Measurements from ENCODE around the gene BABAM2. TPM values are rescaled to one million over a fixed set of nuclear protein-coding genes. Genes with fewer than 3 reads are reported as not detected.

The BABAM2 gene
- polyA plus RNA-seq, 3 donors from 2014 or later = 52.4 to 89.2 (median 74.1) TPM

DNA sequence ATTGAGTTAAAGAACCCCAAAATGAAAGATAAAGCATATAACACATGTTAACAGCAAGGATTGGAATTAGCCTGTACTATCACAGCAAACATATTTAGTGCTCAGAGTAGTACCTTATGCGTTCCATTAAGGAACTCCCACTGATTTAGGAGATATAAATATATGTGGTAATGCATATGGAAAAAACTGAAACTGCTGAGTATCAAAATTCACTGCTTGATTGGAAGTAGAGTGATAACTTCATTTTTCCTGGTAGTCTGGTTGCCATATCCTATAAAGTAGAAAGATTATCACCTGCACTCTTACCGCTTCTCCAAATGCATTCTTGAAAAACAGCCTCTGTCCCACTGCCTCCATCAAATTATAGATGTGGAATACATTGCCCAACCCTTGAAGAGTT lies 407.0 kb downstream of the BABAM2 start:
- H3K9me3 Mint-ChIP-seq = no peaks in the 10 kb centered on the region
- no peak for DNase-seq
- H3K27ac Mint-ChIP-seq = peak overlapping the region in 1 of 6 donors; percentile 20
- H3K4me3 Mint-ChIP-seq = no peak overlapping the region
- peaks cover 4 to 11% (median 6%) of the 10 kb centered on the region in 3 donors for H3K36me3 Mint-ChIP-seq
- peaks cover 0 to 8% of the 10 kb centered on the region in 2 donors for H3K4me1 Mint-ChIP-seq
- H3K27me3 Mint-ChIP-seq (ENCODE audit: low read depth in 3 of 3) = peaks cover 0 to 2% (median 0%) of the 10 kb centered on the region in 3 donors

DNA sequence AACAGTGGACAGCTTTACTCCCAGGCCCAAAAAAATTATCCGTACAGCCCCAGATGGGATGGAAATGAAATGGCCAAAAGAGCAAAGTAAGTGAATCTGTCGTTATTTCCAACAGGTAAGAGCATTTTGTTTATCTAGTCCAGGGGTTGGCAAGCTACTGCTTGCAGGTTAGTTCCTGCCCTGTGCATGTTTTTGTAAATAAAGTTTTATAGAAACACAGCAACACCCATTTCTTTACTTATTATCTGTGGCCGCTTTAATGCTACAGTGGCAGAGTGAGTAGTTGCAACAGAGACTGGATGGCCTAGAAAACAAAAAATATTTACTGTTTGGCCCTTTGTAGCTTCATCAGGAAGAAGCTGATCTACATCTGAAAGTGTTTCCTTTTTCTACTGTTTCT lies 407.9 kb downstream of the BABAM2 start:
- H3K27me3 Mint-ChIP-seq (ENCODE audit: low read depth in 3 of 3) = peaks cover 0 to 2% (median 0%) of the 10 kb centered on the region in 3 donors
- H3K4me3 Mint-ChIP-seq = no peak overlapping the region
- H3K27ac Mint-ChIP-seq = peak overlapping the region in 3 of 6 donors; percentile 19 to 36 (median 20)
- H3K36me3 Mint-ChIP-seq = peaks cover 4 to 17% (median 14%) of the 10 kb centered on the region in 3 donors
- H3K4me1 Mint-ChIP-seq = peaks cover 0 to 8% of the 10 kb centered on the region in 2 donors
- no peak for DNase-seq
- no peaks in the 10 kb centered on the region for H3K9me3 Mint-ChIP-seq

DNA sequence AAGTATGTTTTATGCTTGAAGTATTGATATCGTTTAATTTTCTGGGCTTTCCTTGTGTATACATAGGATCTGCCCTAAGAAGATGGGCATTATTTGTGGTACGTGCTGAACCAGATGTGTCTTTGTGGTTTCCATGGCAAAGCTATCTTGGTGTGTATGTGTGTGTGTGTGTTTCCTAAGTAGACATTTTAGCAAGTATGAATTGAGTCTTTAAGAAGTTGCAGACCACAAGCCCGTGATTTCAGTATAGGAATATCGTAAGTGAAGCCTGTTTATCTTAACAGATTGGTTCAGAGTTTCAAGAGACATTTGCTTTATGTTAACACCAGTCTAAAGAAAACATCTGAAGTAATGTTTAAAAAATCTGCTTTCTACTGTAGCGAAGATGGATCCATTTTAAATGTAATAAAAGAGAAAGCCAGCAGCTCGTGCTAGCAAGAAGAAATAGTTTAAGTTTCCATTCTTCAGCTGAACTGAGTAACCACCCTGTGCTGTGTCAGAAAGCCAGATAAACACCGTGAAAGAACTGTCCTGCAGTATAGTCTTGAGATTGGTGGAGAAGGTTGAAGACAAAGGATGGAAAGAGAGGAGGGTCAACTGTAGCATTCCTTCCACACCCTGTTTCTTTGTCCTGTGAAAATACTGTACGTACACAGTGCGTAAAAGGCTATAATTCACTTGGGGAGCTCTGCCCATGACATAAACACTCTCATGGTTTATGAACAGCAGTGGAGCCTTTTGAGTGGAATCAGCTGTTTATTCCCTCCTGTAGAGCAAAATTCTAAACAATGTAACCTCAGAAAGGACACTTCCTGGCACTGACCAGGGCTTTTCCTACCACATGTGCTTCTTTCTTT lies 410.2 kb downstream of the BABAM2 start:
- peaks cover 11 to 26% (median 24%) of the 10 kb centered on the region in 3 donors for H3K36me3 Mint-ChIP-seq

DNA sequence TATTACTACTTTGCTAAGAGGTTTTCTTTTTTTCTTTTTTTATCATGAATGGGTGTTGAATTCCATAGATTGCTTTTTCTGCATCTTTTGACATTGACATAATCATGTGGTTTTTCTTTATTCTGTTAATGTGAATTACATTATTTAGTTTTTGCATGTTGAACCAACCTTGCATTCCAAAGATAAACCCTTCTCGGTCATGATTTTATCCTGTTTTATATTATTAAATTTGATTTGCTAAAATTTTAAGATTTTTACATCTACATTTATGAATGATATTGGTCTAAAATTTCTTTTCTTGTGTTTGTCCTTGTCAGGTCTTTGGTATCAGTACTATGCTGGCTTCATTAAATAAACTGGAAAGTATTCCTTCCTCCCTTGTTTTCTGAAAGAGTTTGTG lies 414.7 kb downstream of the BABAM2 start:
- Mint-ChIP-seq H3K9me3 (peaks cover 0 to 8% (median 4%) of the 10 kb centered on the region in 6 donors), H3K36me3 (peaks cover 15 to 42% (median 25%) of the 10 kb centered on the region in 3 donors), H3K4me3 (no peak overlapping the region), H3K27ac (no peak overlapping the region), H3K4me1 (peaks cover 0 to 6% of the 10 kb centered on the region in 2 donors), H3K27me3 (ENCODE audit: low read depth in 3 of 3) (peaks cover 0 to 2% (median 1%) of the 10 kb centered on the region in 3 donors)
- no peak for DNase-seq

More for the DNA sequence above, 410.2 kb downstream of the BABAM2 start:
- Mint-ChIP-seq H3K4me3 (no peak overlapping the region), H3K27me3 (ENCODE audit: low read depth in 3 of 3) (peaks cover 0 to 2% (median 1%) of the 10 kb centered on the region in 3 donors), H3K27ac (peak overlapping the region in 2 of 6 donors; percentile 39 to 59), H3K9me3 (peaks cover 0 to 8% (median 4%) of the 10 kb centered on the region in 6 donors), H3K4me1 (peaks cover 0 to 8% of the 10 kb centered on the region in 2 donors)
- no peak for DNase-seq

DNA sequence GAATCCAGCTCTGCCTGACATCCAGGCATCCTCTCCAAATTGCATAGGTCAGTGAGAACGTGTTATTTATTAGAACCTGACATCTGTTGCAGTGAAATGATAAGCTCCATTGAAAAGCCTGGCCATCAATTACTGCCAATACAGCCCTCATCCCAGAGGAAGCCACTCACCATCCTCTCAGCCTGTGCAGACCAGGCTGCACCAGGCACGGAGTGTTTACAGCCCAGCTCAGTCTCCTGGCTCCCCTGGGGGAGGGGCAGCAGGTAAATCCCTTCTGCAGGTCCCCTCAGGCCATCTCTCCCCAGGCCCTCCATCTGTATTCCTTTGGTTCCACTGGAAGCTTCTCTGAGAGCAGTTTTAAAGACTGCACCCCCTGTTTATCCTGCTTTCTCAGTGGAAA lies 419.6 kb downstream of the BABAM2 start:
- H3K27me3 Mint-ChIP-seq (ENCODE audit: low read depth in 3 of 3) = no peaks in the 10 kb centered on the region
- H3K27ac Mint-ChIP-seq = no peak overlapping the region
- no peak overlapping the region for H3K4me3 Mint-ChIP-seq

DNA sequence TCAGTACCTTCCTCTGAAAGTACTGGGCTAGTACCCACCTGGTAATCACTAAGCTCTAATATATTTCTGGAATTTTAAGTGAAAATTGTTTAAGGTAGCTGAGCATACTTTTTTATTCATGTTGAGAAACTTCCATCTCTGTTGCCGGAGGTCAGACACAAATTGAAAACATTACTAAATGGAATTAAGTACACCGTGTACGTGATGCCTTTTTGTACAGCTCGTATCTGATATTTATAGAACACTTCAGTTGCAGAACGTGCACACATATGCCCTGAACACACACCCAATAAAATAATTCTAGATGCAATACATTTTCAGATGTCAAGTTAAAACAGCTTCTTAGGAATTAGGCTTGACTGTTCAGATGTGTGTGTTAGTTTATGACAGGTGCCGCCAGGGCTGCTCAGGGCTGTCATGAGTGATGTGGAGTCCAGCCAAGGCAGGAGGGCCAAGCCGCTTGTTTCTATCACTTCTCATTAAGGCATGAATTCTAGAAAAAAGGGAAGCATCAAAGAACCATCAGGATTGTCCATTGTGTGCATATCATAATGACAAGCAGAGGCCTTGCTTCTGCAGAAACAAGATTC lies 421.2 kb downstream of the BABAM2 start:
- no peak overlapping the region for H3K4me3 Mint-ChIP-seq
- no peak overlapping the region for H3K27ac Mint-ChIP-seq
- H3K36me3 Mint-ChIP-seq = peaks cover 11 to 20% (median 18%) of the 10 kb centered on the region in 3 donors
- DNase-seq = no peak
- H3K27me3 Mint-ChIP-seq (ENCODE audit: low read depth in 3 of 3) = no peaks in the 10 kb centered on the region
- no peaks in the 10 kb centered on the region for H3K9me3 Mint-ChIP-seq
- no peaks in the 10 kb centered on the region for H3K4me1 Mint-ChIP-seq

More for the DNA sequence above, 419.6 kb downstream of the BABAM2 start:
- Mint-ChIP-seq H3K4me1 (no peaks in the 10 kb centered on the region), H3K36me3 (peaks cover 14 to 28% (median 22%) of the 10 kb centered on the region in 3 donors), H3K9me3 (peaks cover 0 to 6% (median 3%) of the 10 kb centered on the region in 6 donors)
- no peak for DNase-seq

DNA sequence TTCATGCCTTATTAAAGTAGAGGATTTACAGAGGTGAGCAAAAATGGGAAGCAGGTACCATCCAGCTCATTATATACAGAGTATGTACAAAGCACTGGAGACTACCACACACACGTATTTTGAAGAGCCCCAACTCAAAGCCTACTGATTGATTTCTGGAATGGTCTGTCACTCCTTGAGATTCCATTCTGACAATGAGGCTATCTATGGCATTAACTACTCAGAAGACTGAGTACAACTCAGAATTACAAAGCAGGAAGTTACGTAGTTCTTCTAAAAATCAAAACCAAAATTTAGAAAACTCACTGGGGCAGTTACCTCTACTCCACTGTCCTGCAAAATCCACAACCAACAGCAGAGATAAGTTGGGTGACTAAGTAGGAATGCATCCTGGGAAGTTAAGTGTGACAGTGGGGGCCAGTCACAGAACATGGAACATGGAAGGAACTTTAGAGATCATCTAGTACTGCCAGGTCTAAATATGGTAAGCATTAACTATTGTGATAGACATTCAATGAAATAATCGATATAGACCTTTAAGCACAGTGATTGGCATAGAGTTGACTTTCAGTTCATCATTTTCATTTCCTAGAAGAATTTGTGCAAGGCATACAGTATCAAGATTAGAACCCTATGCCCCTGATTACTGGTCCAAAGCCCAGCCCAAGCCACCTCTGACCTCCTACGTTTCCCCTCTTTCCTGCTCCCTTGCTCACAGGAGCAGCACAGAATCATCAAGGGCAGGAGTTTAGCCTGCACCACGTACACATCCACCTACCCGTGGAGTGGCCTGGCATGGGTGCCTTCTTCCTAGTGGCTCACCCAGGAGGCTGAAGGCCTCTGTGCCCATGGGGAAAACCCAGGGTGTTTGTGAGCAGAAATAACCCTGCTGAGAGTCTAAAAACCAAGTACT lies 422.0 kb downstream of the BABAM2 start:
- no peak for DNase-seq
- Mint-ChIP-seq H3K36me3 (peaks cover 11 to 20% (median 18%) of the 10 kb centered on the region in 3 donors), H3K9me3 (no peaks in the 10 kb centered on the region)

DNA sequence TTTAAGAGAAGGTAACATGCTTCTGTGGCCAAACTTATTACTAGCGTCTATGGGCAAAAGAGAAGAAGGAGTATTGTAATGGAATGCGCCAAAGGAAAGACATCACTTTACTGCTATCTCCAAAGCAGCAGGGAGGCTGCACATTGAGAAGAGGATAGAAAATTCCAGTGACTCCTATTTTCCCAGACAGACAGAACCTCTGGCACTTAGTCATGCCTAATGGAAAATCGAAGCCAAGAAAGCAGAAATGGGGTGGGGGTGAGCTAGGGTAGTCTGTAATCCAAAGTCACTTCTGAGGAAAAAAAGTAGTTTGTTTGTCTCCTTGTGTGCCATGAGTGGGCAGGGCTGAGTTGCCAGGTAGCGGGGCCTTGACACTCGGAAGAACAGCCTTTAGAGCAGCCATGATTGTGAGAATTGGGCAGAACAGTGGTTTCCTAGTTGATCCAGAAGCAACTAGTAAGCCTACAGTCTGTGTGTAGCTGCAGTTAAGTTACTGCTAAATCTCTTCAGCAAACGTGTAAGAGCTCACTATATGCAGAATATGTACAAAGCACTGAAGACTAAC lies 422.8 kb downstream of the BABAM2 start:
- DNase-seq = no peak
- no peaks in the 10 kb centered on the region for H3K4me1 Mint-ChIP-seq
- no peak overlapping the region for H3K4me3 Mint-ChIP-seq
- H3K27me3 Mint-ChIP-seq (ENCODE audit: low read depth in 3 of 3) = no peaks in the 10 kb centered on the region
- H3K9me3 Mint-ChIP-seq = no peaks in the 10 kb centered on the region
- H3K27ac Mint-ChIP-seq = peak overlapping the region in 2 of 6 donors; percentile 35 to 61
- peaks cover 7 to 16% (median 14%) of the 10 kb centered on the region in 3 donors for H3K36me3 Mint-ChIP-seq

More for the DNA sequence above, 422.0 kb downstream of the BABAM2 start:
- no peak overlapping the region for H3K4me3 Mint-ChIP-seq
- H3K4me1 Mint-ChIP-seq = no peaks in the 10 kb centered on the region
- peak overlapping the region in 1 of 6 donors; percentile 61 for H3K27ac Mint-ChIP-seq
- no peaks in the 10 kb centered on the region for H3K27me3 Mint-ChIP-seq (ENCODE audit: low read depth in 3 of 3)

DNA sequence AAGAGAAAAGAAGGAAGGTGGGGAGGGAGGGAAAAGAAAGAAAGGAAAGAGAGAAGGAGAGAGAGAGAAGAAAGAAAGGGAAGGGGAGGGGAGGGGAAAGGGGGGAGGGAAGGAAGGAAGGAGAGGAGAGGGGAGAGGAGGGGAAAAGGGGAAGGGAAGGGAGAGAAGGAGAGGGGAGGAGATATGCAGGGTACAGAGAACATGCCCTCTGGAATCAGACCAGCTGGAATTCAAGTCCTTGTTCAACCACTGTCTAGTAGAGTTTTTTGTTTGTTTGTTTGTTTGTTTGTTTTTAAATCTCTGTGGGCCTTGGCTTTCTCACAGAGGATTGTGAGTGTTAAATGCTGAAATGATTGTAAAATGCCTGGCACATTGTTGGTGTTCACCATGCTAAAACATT lies 424.4 kb downstream of the BABAM2 start:
- H3K27me3 Mint-ChIP-seq (ENCODE audit: low read depth in 3 of 3) = no peaks in the 10 kb centered on the region

DNA sequence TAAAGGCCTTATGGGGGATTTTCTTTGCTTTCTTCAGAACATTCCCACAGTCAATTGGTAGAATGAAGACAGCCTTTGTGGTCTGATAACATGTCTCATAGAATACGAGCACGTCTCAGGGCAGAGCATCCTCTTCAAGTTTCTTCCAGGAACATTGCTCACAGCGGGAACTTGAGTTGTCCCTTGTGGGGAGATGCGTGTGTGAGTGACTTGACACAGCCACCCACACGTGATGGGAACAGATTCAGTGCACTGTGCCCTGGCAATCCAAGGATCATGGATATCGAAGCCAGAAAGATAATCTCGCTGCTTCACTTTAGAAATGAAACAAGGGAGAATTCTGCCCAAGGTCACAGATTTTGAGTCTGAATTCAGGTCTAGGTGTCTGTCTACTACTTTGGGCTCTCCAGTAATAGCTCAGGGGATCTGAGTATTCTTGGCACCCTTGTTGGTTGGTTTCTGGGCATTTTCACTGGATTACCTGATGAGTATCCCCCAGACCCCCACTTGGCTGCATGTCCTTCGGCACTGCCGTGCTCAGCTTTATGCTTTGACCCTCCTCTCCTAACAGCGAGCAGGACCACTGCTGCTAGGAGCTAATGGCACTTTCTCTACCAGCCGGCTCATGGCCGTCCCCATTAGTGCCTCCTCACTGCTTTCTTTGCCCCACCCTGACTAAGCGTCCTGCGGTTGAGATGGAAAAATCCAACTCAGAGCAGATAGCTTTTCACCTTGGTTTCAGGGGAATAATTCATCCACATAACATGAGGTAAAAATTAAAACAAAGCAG lies 426.2 kb downstream of the BABAM2 start:
- Mint-ChIP-seq H3K4me1 (peaks cover 0 to 1% of the 10 kb centered on the region in 2 donors), H3K9me3 (no peaks in the 10 kb centered on the region), H3K27me3 (ENCODE audit: low read depth in 3 of 3) (no peaks in the 10 kb centered on the region), H3K36me3 (peaks cover 1 to 8% (median 6%) of the 10 kb centered on the region in 3 donors), H3K4me3 (no peak overlapping the region), H3K27ac (peak overlapping the region in 1 of 6 donors; percentile 24)
- DNase-seq = no peak

More for the DNA sequence above, 424.4 kb downstream of the BABAM2 start:
- Mint-ChIP-seq H3K4me3 (no peak overlapping the region), H3K9me3 (no peaks in the 10 kb centered on the region), H3K27ac (peak overlapping the region in 1 of 6 donors; percentile 30), H3K36me3 (peaks cover 6 to 11% (median 7%) of the 10 kb centered on the region in 3 donors), H3K4me1 (no peaks in the 10 kb centered on the region)
- DNase-seq = no peak

DNA sequence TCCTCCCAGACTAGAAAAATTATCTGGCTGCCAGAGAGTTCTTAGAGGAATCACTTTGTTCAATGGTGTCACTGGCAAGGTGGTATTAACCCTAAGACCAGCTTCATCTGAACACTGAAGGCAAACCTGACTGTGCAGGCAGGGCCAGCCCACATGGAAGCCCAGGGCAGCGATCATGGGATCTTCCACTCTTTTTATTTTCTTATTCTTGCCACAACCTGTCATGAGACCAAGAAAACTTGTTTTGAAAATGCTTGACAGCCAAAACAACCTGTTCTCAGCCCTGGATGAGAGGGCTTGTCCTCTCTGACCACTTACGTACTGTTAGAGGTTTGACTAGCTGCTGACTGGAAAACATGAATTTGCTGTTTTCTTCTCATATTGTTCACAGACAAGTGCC lies 426.9 kb downstream of the BABAM2 start:
- Mint-ChIP-seq H3K27me3 (ENCODE audit: low read depth in 3 of 3) (no peaks in the 10 kb centered on the region), H3K36me3 (peaks cover 0 to 8% (median 2%) of the 10 kb centered on the region in 3 donors), H3K4me1 (peaks cover 0 to 1% of the 10 kb centered on the region in 2 donors), H3K27ac (peak overlapping the region in 1 of 6 donors; percentile 49), H3K9me3 (no peaks in the 10 kb centered on the region), H3K4me3 (no peak overlapping the region)
- DNase-seq = no peak

DNA sequence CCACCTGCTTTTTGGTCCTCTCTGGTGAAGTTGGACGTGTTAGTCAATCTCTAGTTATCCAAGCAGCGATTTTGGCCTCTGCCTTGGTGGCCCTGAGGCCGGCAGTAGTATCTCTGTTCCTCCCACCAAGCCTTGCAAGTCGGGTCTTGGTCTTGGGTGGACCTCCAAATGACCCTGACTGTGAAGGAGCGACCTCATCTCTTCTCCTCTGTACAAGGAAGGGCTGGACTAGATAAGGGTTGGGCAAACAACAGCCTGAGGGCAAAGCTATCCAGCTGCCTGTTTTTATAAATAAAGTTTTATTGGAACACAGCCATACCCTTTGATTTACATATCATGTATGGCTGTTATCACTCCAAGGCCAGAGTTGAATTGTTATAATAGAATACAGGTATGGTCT lies 427.5 kb downstream of the BABAM2 start:
- Mint-ChIP-seq H3K9me3 (no peaks in the 10 kb centered on the region), H3K4me1 (peaks cover 0 to 1% of the 10 kb centered on the region in 2 donors), H3K4me3 (no peak overlapping the region), H3K27me3 (ENCODE audit: low read depth in 3 of 3) (no peaks in the 10 kb centered on the region), H3K27ac (peak overlapping the region in 1 of 6 donors; percentile 73), H3K36me3 (peaks cover 0 to 5% (median 0%) of the 10 kb centered on the region in 3 donors)
- DNase-seq = no peak
